ENCODE results near the gene OSBPL2.

OSBPL2 gene

DNA sequence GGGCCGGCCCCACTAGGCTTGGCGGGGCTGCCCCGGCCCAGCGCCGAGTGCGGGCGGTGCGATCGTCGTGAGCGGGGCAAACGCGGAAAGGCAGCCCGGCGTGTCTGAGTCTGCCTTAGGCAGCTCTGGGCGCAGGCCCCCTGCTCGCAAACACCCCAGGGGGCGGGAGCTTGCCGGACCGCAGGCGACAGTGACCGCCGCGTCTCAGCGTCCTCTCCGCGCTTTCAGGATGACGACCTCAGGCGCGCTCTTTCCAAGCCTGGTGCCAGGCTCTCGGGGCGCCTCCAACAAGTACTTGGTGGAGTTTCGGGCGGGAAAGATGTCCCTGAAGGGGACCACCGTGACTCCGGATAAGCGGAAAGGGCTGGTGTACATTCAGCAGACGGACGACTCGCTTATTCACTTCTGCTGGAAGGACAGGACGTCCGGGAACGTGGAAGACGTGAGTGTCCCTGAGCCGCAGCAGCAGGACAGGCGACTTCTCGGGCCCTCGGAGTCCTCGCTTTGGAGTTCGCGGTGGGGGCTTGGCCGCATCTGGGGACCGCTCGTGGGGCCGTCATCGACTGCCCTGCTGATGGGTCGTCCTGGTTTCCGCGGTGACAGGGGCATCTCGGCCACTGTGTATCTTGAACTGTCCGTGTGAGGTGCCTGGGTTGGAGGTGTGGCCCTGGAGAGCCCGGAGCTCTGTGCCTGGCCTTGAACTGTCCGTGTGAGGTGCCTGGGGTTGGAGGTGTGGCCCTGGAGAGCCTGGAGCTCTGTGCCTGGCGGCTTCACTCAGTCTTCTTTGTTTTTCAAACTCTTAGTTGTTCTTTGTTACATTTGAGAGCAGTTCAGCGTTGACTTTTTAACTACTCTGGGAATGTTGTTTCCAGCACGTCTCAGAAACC lies 65.3 kb downstream of the OSBPL2 start (continued):
- TF ChIP-seq, protein P1, sequence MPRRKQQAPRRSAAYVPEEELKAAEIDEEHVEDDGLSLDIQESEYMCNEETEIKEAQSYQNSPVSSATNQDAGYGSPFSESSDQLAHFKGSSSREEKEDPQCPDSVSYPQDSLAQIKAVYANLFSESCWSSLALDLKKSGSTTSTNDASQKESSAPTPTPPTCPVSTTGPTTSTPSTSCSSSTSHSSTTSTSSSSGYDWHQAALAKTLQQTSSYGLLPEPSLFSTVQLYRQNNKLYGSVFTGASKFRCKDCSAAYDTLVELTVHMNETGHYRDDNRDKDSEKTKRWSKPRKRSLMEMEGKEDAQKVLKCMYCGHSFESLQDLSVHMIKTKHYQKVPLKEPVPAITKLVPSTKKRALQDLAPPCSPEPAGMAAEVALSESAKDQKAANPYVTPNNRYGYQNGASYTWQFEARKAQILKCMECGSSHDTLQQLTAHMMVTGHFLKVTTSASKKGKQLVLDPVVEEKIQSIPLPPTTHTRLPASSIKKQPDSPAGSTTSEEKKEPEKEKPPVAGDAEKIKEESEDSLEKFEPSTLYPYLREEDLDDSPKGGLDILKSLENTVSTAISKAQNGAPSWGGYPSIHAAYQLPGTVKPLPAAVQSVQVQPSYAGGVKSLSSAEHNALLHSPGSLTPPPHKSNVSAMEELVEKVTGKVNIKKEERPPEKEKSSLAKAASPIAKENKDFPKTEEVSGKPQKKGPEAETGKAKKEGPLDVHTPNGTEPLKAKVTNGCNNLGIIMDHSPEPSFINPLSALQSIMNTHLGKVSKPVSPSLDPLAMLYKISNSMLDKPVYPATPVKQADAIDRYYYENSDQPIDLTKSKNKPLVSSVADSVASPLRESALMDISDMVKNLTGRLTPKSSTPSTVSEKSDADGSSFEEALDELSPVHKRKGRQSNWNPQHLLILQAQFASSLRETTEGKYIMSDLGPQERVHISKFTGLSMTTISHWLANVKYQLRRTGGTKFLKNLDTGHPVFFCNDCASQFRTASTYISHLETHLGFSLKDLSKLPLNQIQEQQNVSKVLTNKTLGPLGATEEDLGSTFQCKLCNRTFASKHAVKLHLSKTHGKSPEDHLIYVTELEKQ (tag by site-specific recombination; IDR thresholded peaks at IDR 0.05; ENCODE audit: borderline replicate concordance) = no peak
- no peak for TF ChIP-seq ZNF146 (tag by site-specific recombination; IDR thresholded peaks at IDR 0.05)
- TF ChIP-seq SP7 (tag by site-specific recombination; IDR thresholded peaks at IDR 0.05) = no peak
- TF ChIP-seq SCRT1 (tag by site-specific recombination; IDR thresholded peaks at IDR 0.05; ENCODE audit: borderline replicate concordance) = no peak
- TF ChIP-seq ZNF623 (tag by site-specific recombination; IDR thresholded peaks at IDR 0.05) = no peak
- no peak for TF ChIP-seq ZNF169 (tag by site-specific recombination; IDR thresholded peaks at IDR 0.05)
- TF ChIP-seq ZNF701 (tag by site-specific recombination; IDR thresholded peaks at IDR 0.05) = no peak
- TF ChIP-seq ZNF777 (tag by site-specific recombination; IDR thresholded peaks at IDR 0.05; ENCODE audit: borderline replicate concordance) = no peak
- peak; percentile 87 for TF ChIP-seq SCRT2 (tag by site-specific recombination; IDR thresholded peaks at IDR 0.05)
- TF ChIP-seq KLF1 (tag by site-specific recombination; IDR thresholded peaks at IDR 0.05) = no peak; the same call in 1 of the 2 replicates
- TF ChIP-seq ZNF776 (tag by site-specific recombination; IDR thresholded peaks at IDR 0.05; ENCODE audit: borderline replicate concordance) = no peak
- TF ChIP-seq OVOL3 (tag by site-specific recombination; IDR thresholded peaks at IDR 0.05) = no peak
- no peak for TF ChIP-seq ZFHX2 (tag by site-specific recombination; conservative IDR thresholded peaks at IDR 0.05)
- TF ChIP-seq ZNF133 (tag by site-specific recombination; IDR thresholded peaks at IDR 0.05) = no peak
- TF ChIP-seq SALL2 (tag by site-specific recombination; IDR thresholded peaks at IDR 0.05; ENCODE audit: borderline replicate concordance) = no peak
- TF ChIP-seq, protein P2, sequence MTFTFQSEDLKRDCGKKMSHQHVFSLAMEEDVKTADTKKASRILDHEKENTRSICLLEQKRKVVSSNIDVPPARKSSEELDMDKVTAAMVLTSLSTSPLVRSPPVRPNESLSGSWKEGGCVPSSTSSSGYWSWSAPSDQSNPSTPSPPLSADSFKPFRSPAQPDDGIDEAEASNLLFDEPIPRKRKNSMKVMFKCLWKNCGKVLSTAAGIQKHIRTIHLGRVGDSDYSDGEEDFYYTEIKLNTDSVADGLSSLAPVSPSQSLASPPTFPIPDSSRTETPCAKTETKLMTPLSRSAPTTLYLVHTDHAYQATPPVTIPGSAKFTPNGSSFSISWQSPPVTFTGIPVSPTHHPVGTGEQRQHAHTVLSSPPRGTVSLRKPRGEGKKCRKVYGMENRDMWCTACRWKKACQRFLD (tag by site-specific recombination; IDR thresholded peaks at IDR 0.05) = no peak
- TF ChIP-seq, protein P3, sequence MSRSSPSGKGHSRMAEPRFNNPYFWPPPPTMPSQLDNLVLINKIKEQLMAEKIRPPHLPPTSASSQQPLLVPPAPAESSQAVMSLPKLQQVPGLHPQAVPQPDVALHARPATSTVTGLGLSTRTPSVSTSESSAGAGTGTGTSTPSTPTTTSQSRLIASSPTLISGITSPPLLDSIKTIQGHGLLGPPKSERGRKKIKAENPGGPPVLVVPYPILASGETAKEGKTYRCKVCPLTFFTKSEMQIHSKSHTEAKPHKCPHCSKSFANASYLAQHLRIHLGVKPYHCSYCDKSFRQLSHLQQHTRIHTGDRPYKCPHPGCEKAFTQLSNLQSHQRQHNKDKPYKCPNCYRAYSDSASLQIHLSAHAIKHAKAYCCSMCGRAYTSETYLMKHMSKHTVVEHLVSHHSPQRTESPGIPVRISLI (tag by site-specific recombination; IDR thresholded peaks at IDR 0.05) = no peak
- TF ChIP-seq KLF9 (tag by site-specific recombination; IDR thresholded peaks at IDR 0.05; ENCODE audit: low read depth) = no peak
- no peak for TF ChIP-seq ZNF654 (tag by site-specific recombination; IDR thresholded peaks at IDR 0.05; ENCODE audit: low read depth)
- no peak for TF ChIP-seq ZNF785 (tag by site-specific recombination; IDR thresholded peaks at IDR 0.05)
- no peak for TF ChIP-seq ZNF121 (tag by site-specific recombination; IDR thresholded peaks at IDR 0.05)
- TF ChIP-seq ZNF76 (tag by site-specific recombination; IDR thresholded peaks at IDR 0.05; ENCODE audit: borderline replicate concordance, low read depth) = no peak
- no peak for TF ChIP-seq BCL11B (tag by site-specific recombination; IDR thresholded peaks at IDR 0.05; ENCODE audit: low read depth)
- TF ChIP-seq ZNF239 (tag by site-specific recombination; IDR thresholded peaks at IDR 0.05) = no peak
- TF ChIP-seq MYNN (tag by site-specific recombination; IDR thresholded peaks at IDR 0.05; ENCODE audit: borderline replicate concordance) = no peak
- TF ChIP-seq OSR2 (tag by site-specific recombination; IDR thresholded peaks at IDR 0.05) = no peak
- TF ChIP-seq, protein P4, sequence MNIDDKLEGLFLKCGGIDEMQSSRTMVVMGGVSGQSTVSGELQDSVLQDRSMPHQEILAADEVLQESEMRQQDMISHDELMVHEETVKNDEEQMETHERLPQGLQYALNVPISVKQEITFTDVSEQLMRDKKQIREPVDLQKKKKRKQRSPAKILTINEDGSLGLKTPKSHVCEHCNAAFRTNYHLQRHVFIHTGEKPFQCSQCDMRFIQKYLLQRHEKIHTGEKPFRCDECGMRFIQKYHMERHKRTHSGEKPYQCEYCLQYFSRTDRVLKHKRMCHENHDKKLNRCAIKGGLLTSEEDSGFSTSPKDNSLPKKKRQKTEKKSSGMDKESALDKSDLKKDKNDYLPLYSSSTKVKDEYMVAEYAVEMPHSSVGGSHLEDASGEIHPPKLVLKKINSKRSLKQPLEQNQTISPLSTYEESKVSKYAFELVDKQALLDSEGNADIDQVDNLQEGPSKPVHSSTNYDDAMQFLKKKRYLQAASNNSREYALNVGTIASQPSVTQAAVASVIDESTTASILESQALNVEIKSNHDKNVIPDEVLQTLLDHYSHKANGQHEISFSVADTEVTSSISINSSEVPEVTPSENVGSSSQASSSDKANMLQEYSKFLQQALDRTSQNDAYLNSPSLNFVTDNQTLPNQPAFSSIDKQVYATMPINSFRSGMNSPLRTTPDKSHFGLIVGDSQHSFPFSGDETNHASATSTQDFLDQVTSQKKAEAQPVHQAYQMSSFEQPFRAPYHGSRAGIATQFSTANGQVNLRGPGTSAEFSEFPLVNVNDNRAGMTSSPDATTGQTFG (tag by site-specific recombination; IDR thresholded peaks at IDR 0.05; ENCODE audit: borderline replicate concordance) = no peak
- TF ChIP-seq, protein P5, sequence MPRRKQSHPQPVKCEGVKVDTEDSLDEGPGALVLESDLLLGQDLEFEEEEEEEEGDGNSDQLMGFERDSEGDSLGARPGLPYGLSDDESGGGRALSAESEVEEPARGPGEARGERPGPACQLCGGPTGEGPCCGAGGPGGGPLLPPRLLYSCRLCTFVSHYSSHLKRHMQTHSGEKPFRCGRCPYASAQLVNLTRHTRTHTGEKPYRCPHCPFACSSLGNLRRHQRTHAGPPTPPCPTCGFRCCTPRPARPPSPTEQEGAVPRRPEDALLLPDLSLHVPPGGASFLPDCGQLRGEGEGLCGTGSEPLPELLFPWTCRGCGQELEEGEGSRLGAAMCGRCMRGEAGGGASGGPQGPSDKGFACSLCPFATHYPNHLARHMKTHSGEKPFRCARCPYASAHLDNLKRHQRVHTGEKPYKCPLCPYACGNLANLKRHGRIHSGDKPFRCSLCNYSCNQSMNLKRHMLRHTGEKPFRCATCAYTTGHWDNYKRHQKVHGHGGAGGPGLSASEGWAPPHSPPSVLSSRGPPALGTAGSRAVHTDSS (tag by site-specific recombination; IDR thresholded peaks at IDR 0.05) = no peak
- no peak for TF ChIP-seq IKZF3 (tag by site-specific recombination; IDR thresholded peaks at IDR 0.05)
- no peak for TF ChIP-seq ZSCAN30 (tag by site-specific recombination; IDR thresholded peaks at IDR 0.05)
- no peak for TF ChIP-seq ZBTB1 (tag by site-specific recombination; IDR thresholded peaks at IDR 0.05)

All from HEK293 (cell line).